Left lung (tissue), 10 donors: ENCODE results near the gene UBE2D4. TPM values are rescaled to one million over a fixed set of nuclear protein-coding genes. Genes with fewer than 3 reads are reported as not detected.
A peak's percentile ranks its signal among the peaks of the same experiment; 100 is the strongest.

ENCODE experiments used
- ATAC-seq: fragments of 200-7000 bp; cut with Tn5 transposase; one replicate; pipeline ENCODE4 v1.9.1; 2020; ENCODE audit warnings: moderate library complexity
- DNase-seq, 4 donors: peaks; one replicate each; pipeline ENCODE4 v3.0.0-alpha.2; 2013 to 2020
- H3K27ac ChIP-seq, 2 donors: fragments of 200-600 bp; sonication (generic) in 1 of 2; one replicate each; pipeline versions ENCODE4 v1.5.0 to v1.8.0; 2020 to 2021
- H3K27me3 ChIP-seq, 2 donors: fragments of 200-600 bp; sonication (generic) in 1 of 2; one replicate each; pipeline versions ENCODE4 v1.5.0 to v1.8.0; 2020 to 2021
- H3K36me3 ChIP-seq, 2 donors: fragments of 200-600 bp; sonication (generic) in 1 of 2; one replicate each; pipeline versions ENCODE4 v1.5.0 to v1.8.0; 2020 to 2021
- H3K4me1 ChIP-seq, 2 donors: fragments of 200-600 bp; one replicate each; pipeline ENCODE4 v1.8.0; 2021
- H3K4me3 ChIP-seq, 2 donors: fragments of 200-600 bp; sonication (generic) in 1 of 2; one replicate each; pipeline versions ENCODE4 v1.5.0 to v1.8.0; 2020 to 2021; ENCODE audit warnings: mild to moderate bottlenecking in 1 of 2
- H3K9me3 ChIP-seq, 2 donors: fragments of 200-600 bp; sonication (generic) in 1 of 2; one replicate each; pipeline versions ENCODE4 v1.5.0 to v1.8.0; 2020 to 2021
- CTCF ChIP-seq, 2 donors: fragments of 200-600 bp; sonication (generic) in 1 of 2; IDR thresholded peaks; one replicate each; pipeline versions ENCODE4 v1.5.0 to v1.8.0; 2021; ENCODE audit warnings: antibody characterized with exemption in 2 of 2
- intact Hi-C, 2 donors: fragments of 100-400 bp; cut with DNase I; formaldehyde crosslinking; loops; one replicate each; pipeline versions ENCODE4 v1.11.2 to v1.14.2; 2022
- polyA plus RNA-seq, 6 donors: library from polyadenylated mRNA; unstranded; fragments of 120-200 nt; gene quantifications; one replicate each; pipeline ENCODE4 v1.2.1, GENCODE V29; 2013; ENCODE audit not compliant: insufficient read length in 6 of 6
- total RNA-seq, 2 donors: library from RNA; stranded (reverse); fragmentation: NEBNext Ultra II Directional; extraction: Animal tissue kit (Norgen Biotek cat#: 25700); gene quantifications; one replicate each; pipeline ENCODE4 v1.2.1, GENCODE V29; 2021
- donor health status: DM: no; HTN: yes; CAD: no.
- donor health status: DM: no; HTN: no; CAD: no.

UBE2D4 gene
- total and polyA plus RNA-seq, 8 donors: 15.2 to 26.4 (median 16.6) TPM

GRCh38 chr7:43944286-43944685, 18.1 kb downstream of the UBE2D4 start:
- no peak for TF ChIP-seq CTCF (IDR thresholded peaks at IDR 0.05)
- Histone ChIP-seq H3K9me3 (peaks cover 0 to 3% of the 10 kb centered on the region in 2 donors), H3K27ac (no peak overlapping the region), H3K36me3 (peaks cover 0 to 24% of the 10 kb centered on the region in 2 donors), H3K4me1 (no peaks in the 10 kb centered on the region), H3K27me3 (no peaks in the 10 kb centered on the region), H3K4me3 (no peak overlapping the region)
- ATAC-seq (no peak), DNase-seq (no peak)
- intact Hi-C loops: no loop called here

- Histone ChIP-seq H3K9me3 (peaks cover 0 to 3% of the 10 kb centered on the region in 2 donors), H3K4me1 (no peaks in the 10 kb centered on the region), H3K27ac (no peak overlapping the region), H3K27me3 (no peaks in the 10 kb centered on the region), H3K36me3 (peaks cover 0 to 60% of the 10 kb centered on the region in 2 donors), H3K4me3 (no peak overlapping the region)
- DNase-seq (no peak), ATAC-seq (no peak)
- intact Hi-C loops: no loop called here
- TF ChIP-seq CTCF (IDR thresholded peaks at IDR 0.05): no peak
Measured at GRCh38 chr7:43952028-43952427, 25.8 kb downstream of the UBE2D4 start.

GRCh38 chr7:43953071-43953470, 26.8 kb downstream of the UBE2D4 start:
- TF ChIP-seq CTCF (IDR thresholded peaks at IDR 0.05): no peak
- ATAC-seq (no peak), DNase-seq (no peak)
- Histone ChIP-seq H3K4me3 (no peak overlapping the region), H3K4me1 (no peaks in the 10 kb centered on the region), H3K27me3 (no peaks in the 10 kb centered on the region), H3K27ac (no peak overlapping the region), H3K36me3 (peaks cover 0 to 56% of the 10 kb centered on the region in 2 donors), H3K9me3 (no peaks in the 10 kb centered on the region)
- intact Hi-C loops: no loop called here

- peak; percentile 53 for ATAC-seq
- intact Hi-C loops: no loop called here
- peaks cover 0 to 46% of the 10 kb centered on the region in 2 donors for H3K36me3 ChIP-seq
Measured at GRCh38 chr7:43954524-43955228, 28.4 kb downstream of the UBE2D4 start.

More at GRCh38 chr7:43954524-43955228, 28.4 kb downstream of the UBE2D4 start:
- Histone ChIP-seq H3K4me3 (no peak overlapping the region), H3K9me3 (no peaks in the 10 kb centered on the region), H3K4me1 (no peaks in the 10 kb centered on the region), H3K27me3 (no peaks in the 10 kb centered on the region), H3K27ac (no peak overlapping the region)
- DNase-seq: peak in 2 of 4 donors; percentile 5 to 30
- TF ChIP-seq CTCF (IDR thresholded peaks at IDR 0.05): peak in 1 of 2 donors; percentile 8
